MM.1S (cell line): Measurements from ENCODE around the gene DTNB.

Experiments
- DNase-seq: peaks from one replicate; pipeline ENCODE4 v3.0.0-alpha.2; 2015
- H2AFZ ChIP-seq: fragments of 300-600 bp; sonication (generic); 2 replicates; pipeline ENCODE4 v1.6.0; 2016; ENCODE audit warnings: antibody characterized with exemption, low read length
- H3F3A ChIP-seq: fragments of 300-600 bp; sonication (generic); 2 replicates; pipeline ENCODE4 v1.6.1; 2016; ENCODE audit warnings: mild to moderate bottlenecking, antibody characterized with exemption, low read length, moderate library complexity, mixed read lengths; ENCODE audit not compliant: insufficient read depth
- H3K27ac ChIP-seq: fragments of 300-600 bp; sonication (generic); 2 replicates; pipeline ENCODE4 v1.5.1; 2016; ENCODE audit warnings: mild to moderate bottlenecking, low read length
- H3K27me3 ChIP-seq: fragments of 300-600 bp; sonication (generic); replicated peaks from 2 replicates; pipeline ENCODE4 v1.6.0; 2016; ENCODE audit warnings: low read length; ENCODE audit not compliant: insufficient read depth
- H3K36me3 ChIP-seq: fragments of 300-600 bp; sonication (generic); replicated peaks from 2 replicates; pipeline ENCODE4 v1.6.1; 2016; ENCODE audit warnings: mild to moderate bottlenecking, low read length, mixed read lengths; ENCODE audit not compliant: insufficient read depth
- H3K4me1 ChIP-seq: fragments of 300-600 bp; sonication (generic); 2 replicates; pipeline ENCODE4 v1.6.1; 2016; ENCODE audit warnings: low read length, mixed read lengths
- H3K4me2 ChIP-seq: fragments of 300-600 bp; sonication (generic); 2 replicates; pipeline ENCODE4 v1.6.0; 2016; ENCODE audit warnings: low read depth, low read length
- H3K4me3 ChIP-seq: fragments of 300-600 bp; sonication (generic); 2 replicates; pipeline ENCODE4 v1.5.1; 2016; ENCODE audit warnings: low read length, mixed read lengths
- H3K79me2 ChIP-seq: fragments of 300-600 bp; sonication (generic); 2 replicates; pipeline ENCODE4 v1.6.1; 2016; ENCODE audit warnings: mixed run types, low read length, mixed read lengths
- H3K9ac ChIP-seq: fragments of 300-600 bp; sonication (generic); 2 replicates; pipeline ENCODE4 v1.6.1; 2016; ENCODE audit warnings: low read length, mixed read lengths
- H3K9me2 ChIP-seq: fragments of 300-600 bp; sonication (generic); replicated peaks from 2 replicates; pipeline ENCODE4 v1.6.1; 2016; ENCODE audit warnings: mild to moderate bottlenecking, low read length, mixed read lengths; ENCODE audit not compliant: insufficient read depth
- H3K9me3 ChIP-seq: fragments of 300-600 bp; sonication (generic); replicated peaks from 2 replicates; pipeline ENCODE4 v1.6.1; 2016; ENCODE audit warnings: mild to moderate bottlenecking, low read length, mixed read lengths; ENCODE audit not compliant: insufficient read depth
- H4K20me1 ChIP-seq: fragments of 300-600 bp; sonication (generic); 2 replicates; pipeline ENCODE4 v1.6.1; 2016; ENCODE audit warnings: mild to moderate bottlenecking, low read length, moderate library complexity, mixed read lengths; ENCODE audit not compliant: insufficient read depth
- CTCF ChIP-seq: fragments of 300-600 bp; sonication (generic); IDR thresholded peaks from 2 replicates; pipeline ENCODE4 v1.5.1; 2016; ENCODE audit warnings: antibody characterized with exemption, low read length, mixed read lengths
- EZH2 ChIP-seq: fragments of 300-600 bp; sonication (generic); optimal IDR thresholded peaks from 2 replicates; pipeline ENCODE3; 2017; ENCODE audit warnings: low read depth, mild to moderate bottlenecking, antibody characterized with exemption, low read length, mixed read lengths
- EZH2phosphoT487 ChIP-seq: fragments of 300-600 bp; sonication (generic); IDR thresholded peaks from 2 replicates; pipeline ENCODE4 v1.6.1; 2018; ENCODE audit warnings: antibody characterized with exemption, low read length

The DTNB gene

GRCh38 chr2:25543939-25544338, 129.4 kb downstream of the DTNB start:
- H3K4me1 ChIP-seq, result no peaks in the 10 kb centered on the region
- no peaks in the 10 kb centered on the region for H3K9me2 ChIP-seq
- H3K9ac ChIP-seq, result no peak overlapping the region
- H2AFZ ChIP-seq, result no peak overlapping the region
- TF ChIP-seq CTCF, result no peak
- no peak for TF ChIP-seq EZH2
- TF ChIP-seq EZH2phosphoT487, result no peak
- H3K36me3 ChIP-seq, result no peaks in the 10 kb centered on the region
- H3K9me3 ChIP-seq, result no peaks in the 10 kb centered on the region
- no peaks in the 10 kb centered on the region for H4K20me1 ChIP-seq
- H3K79me2 ChIP-seq, result no peaks in the 10 kb centered on the region
- no peak overlapping the region for H3K27ac ChIP-seq
- H3K4me2 ChIP-seq, result no peak overlapping the region
- no peaks in the 10 kb centered on the region for H3K27me3 ChIP-seq
- H3K4me3 ChIP-seq, result no peak overlapping the region
- no peak for DNase-seq
- H3F3A ChIP-seq, result no peaks in the 10 kb centered on the region

GRCh38 chr2:25541378-25541777, 132.0 kb downstream of the DTNB start:
- no peak overlapping the region for H3K4me3 ChIP-seq
- H3F3A ChIP-seq, result no peaks in the 10 kb centered on the region
- no peaks in the 10 kb centered on the region for H4K20me1 ChIP-seq
- H2AFZ ChIP-seq, result no peak overlapping the region
- no peak for TF ChIP-seq EZH2phosphoT487
- no peak for TF ChIP-seq EZH2
- no peak for TF ChIP-seq CTCF
- no peak overlapping the region for H3K27ac ChIP-seq
- no peak overlapping the region for H3K4me2 ChIP-seq
- no peak overlapping the region for H3K9ac ChIP-seq
- no peaks in the 10 kb centered on the region for H3K9me3 ChIP-seq
- no peaks in the 10 kb centered on the region for H3K4me1 ChIP-seq
- DNase-seq, result no peak
- no peaks in the 10 kb centered on the region for H3K27me3 ChIP-seq
- H3K36me3 ChIP-seq, result no peaks in the 10 kb centered on the region
- H3K79me2 ChIP-seq, result no peaks in the 10 kb centered on the region
- H3K9me2 ChIP-seq, result no peaks in the 10 kb centered on the region

GRCh38 chr2:25539136-25539535, 134.2 kb downstream of the DTNB start:
- Histone ChIP-seq H3K9ac (no peak overlapping the region), H3K79me2 (no peaks in the 10 kb centered on the region), H3K4me2 (no peak overlapping the region), H3K27ac (no peak overlapping the region), H3K27me3 (no peaks in the 10 kb centered on the region), H4K20me1 (no peaks in the 10 kb centered on the region), H3K36me3 (no peaks in the 10 kb centered on the region), H3F3A (no peaks in the 10 kb centered on the region), H3K4me1 (no peaks in the 10 kb centered on the region), H3K4me3 (no peak overlapping the region), H3K9me2 (no peaks in the 10 kb centered on the region), H3K9me3 (no peaks in the 10 kb centered on the region), H2AFZ (no peak overlapping the region)
- DNase-seq, result no peak
- TF ChIP-seq EZH2 (no peak), EZH2phosphoT487 (no peak), CTCF (no peak)
